Colonic mucosa (tissue), 4 donors: Measurements from ENCODE around the gene EDDM3A. TPM values are rescaled to one million over a fixed set of nuclear protein-coding genes. Genes with fewer than 3 reads are reported as not detected.
"Not testable (repeated sequence)": the region's sequence is repeated elsewhere in the genome, so short reads cannot be mapped to it uniquely, and the experiment has no call there.

Source experiments
- DNase-seq: peaks from one replicate; pipeline ENCODE4 v3.0.0-alpha.2; 2020
- H3K27ac ChIP-seq: fragments of 200-600 bp; one replicate; pipeline ENCODE4 v1.8.0; 2021
- H3K27me3 ChIP-seq: fragments of 200-600 bp; one replicate; pipeline ENCODE4 v1.8.0; 2021
- H3K36me3 ChIP-seq: fragments of 200-600 bp; one replicate; pipeline ENCODE4 v1.8.0; 2021
- H3K4me1 ChIP-seq: fragments of 200-600 bp; one replicate; pipeline ENCODE4 v1.8.0; 2021; ENCODE audit warnings: mild to moderate bottlenecking
- H3K4me3 ChIP-seq: fragments of 200-600 bp; one replicate; pipeline ENCODE4 v1.8.0; 2021
- H3K9ac ChIP-seq, 2 donors: one replicate each; pipeline ENCODE4 v1.7.0; 2013; ENCODE audit warnings: control low read depth in 2 of 2, low read depth in 2 of 2, low read length in 2 of 2
- H3K9me3 ChIP-seq: fragments of 200-600 bp; one replicate; pipeline ENCODE4 v1.8.0; 2021
- CTCF ChIP-seq: fragments of 200-600 bp; IDR thresholded peaks from one replicate; pipeline ENCODE4 v1.8.0; 2022; ENCODE audit warnings: antibody characterized with exemption, mild to moderate bottlenecking
- intact Hi-C: fragments of 100-400 bp; cut with DNase I; formaldehyde crosslinking; loops from one replicate; pipeline ENCODE4 v1.14.1; 2022
- total RNA-seq, 2 donors: library from RNA; stranded (reverse); fragmentation: NEBNext Ultra II Directional in 1 of 2; extraction: Animal tissue kit (Norgen Biotek cat#: 25700) in 1 of 2; gene quantifications; one replicate each; pipeline ENCODE4 v1.2.1, GENCODE V29; 2021
- donor health status: healthy.
- donor health status: DM: no; HTN: no; CAD: no.
- donor health status: DM: no; HTN: no; CAD: no.

EDDM3A gene
- total RNA-seq, 2 donors from 2014 or later, result not detected

GRCh38 chr14:20699931-20700330 lies 45.8 kb upstream of the EDDM3A start:
- DNase-seq, result no peak
- no peak overlapping the region for H3K27ac ChIP-seq
- H3K36me3 ChIP-seq, result no peaks in the 10 kb centered on the region
- H3K27me3 ChIP-seq, result no peaks in the 10 kb centered on the region
- no peak overlapping the region for H3K9ac ChIP-seq
- no peak for TF ChIP-seq CTCF
- no peaks in the 10 kb centered on the region for H3K4me1 ChIP-seq
- no peaks in the 10 kb centered on the region for H3K9me3 ChIP-seq
- intact Hi-C loops, result loop anchor here (5.0 to 10.0 kb wide), 3 partner anchors 157 to 275 kb away; no protein-coding TSS in a partner anchor
- H3K4me3 ChIP-seq, result no peak overlapping the region

- H3K4me3 ChIP-seq, H3K9me3 ChIP-seq, H3K4me1 ChIP-seq, H3K27me3 ChIP-seq, H3K9ac ChIP-seq, H3K36me3 ChIP-seq, H3K27ac ChIP-seq, intact Hi-C loops, DNase-seq: not testable (repeated sequence)
These were observed 44.7 kb upstream of the EDDM3A start for GRCh38 chr14:20700965-20701364.

- H3K4me1 ChIP-seq, result no peaks in the 10 kb centered on the region
- H3K4me3 ChIP-seq, result no peak overlapping the region
- TF ChIP-seq CTCF, result no peak
- H3K9ac ChIP-seq, result no peak overlapping the region
- H3K9me3 ChIP-seq, result no peaks in the 10 kb centered on the region
- no peak for DNase-seq
- intact Hi-C loops, result no loop called here
- no peak overlapping the region for H3K27ac ChIP-seq
- H3K36me3 ChIP-seq, result no peaks in the 10 kb centered on the region
- H3K27me3 ChIP-seq, result no peaks in the 10 kb centered on the region
These were observed 38.9 kb upstream of the EDDM3A start for GRCh38 chr14:20706657-20707355.

- no peak for DNase-seq
- Histone ChIP-seq H3K9me3 (no peaks in the 10 kb centered on the region), H3K27me3 (no peaks in the 10 kb centered on the region)
These were observed 38.1 kb upstream of the EDDM3A start for GRCh38 chr14:20707622-20708021.

GRCh38 chr14:20711261-20711660 lies 34.4 kb upstream of the EDDM3A start:
- intact Hi-C loops, result no loop called here
- no peaks in the 10 kb centered on the region for H3K27me3 ChIP-seq
- H3K9me3 ChIP-seq, result no peaks in the 10 kb centered on the region
- no peaks in the 10 kb centered on the region for H3K4me1 ChIP-seq
- no peak for DNase-seq
- no peaks in the 10 kb centered on the region for H3K36me3 ChIP-seq
- no peak for TF ChIP-seq CTCF
- H3K27ac ChIP-seq, result no peak overlapping the region
- H3K4me3 ChIP-seq, result no peak overlapping the region
- H3K9ac ChIP-seq, result no peak overlapping the region

More at GRCh38 chr14:20707622-20708021, 38.1 kb upstream of the EDDM3A start:
- no peak for TF ChIP-seq CTCF
- Histone ChIP-seq H3K36me3 (no peaks in the 10 kb centered on the region), H3K4me1 (no peaks in the 10 kb centered on the region), H3K4me3 (no peak overlapping the region), H3K27ac (no peak overlapping the region), H3K9ac (no peak overlapping the region)
- intact Hi-C loops, result no loop called here

GRCh38 chr14:20711685-20712084 lies 34.0 kb upstream of the EDDM3A start:
- no peak overlapping the region for H3K27ac ChIP-seq
- no peak for TF ChIP-seq CTCF
- intact Hi-C loops, result no loop called here
- H3K27me3 ChIP-seq, result no peaks in the 10 kb centered on the region
- DNase-seq, result no peak
- H3K4me1 ChIP-seq, result no peaks in the 10 kb centered on the region
- H3K4me3 ChIP-seq, result no peak overlapping the region
- no peaks in the 10 kb centered on the region for H3K9me3 ChIP-seq
- H3K9ac ChIP-seq, result no peak overlapping the region
- no peaks in the 10 kb centered on the region for H3K36me3 ChIP-seq
